ENCODE data around the gene BMPR2. TPM values are rescaled to one million over a fixed set of nuclear protein-coding genes. Genes with fewer than 3 reads are reported as not detected.

Gene BMPR2
- total RNA-seq, 6 experiments from 2014 or later, result 50.5 to 59.4 (median 56.4) TPM

GRCh38 chr2:202508686-202509085 lies 132.6 kb downstream of the BMPR2 start:
- Mint-ChIP-seq H3K4me3 (peak overlapping the region; percentile 15), H3K27me3 (ENCODE audit: insufficient read depth) (no peaks in the 10 kb centered on the region), H3K4me1 (ENCODE audit: low read depth) (peaks cover 17% of the 10 kb centered on the region), H3K27ac (peak overlapping the region; percentile 72), H3K9me3 (no peaks in the 10 kb centered on the region), H3K36me3 (ENCODE audit: low read depth) (peaks cover 8% of the 10 kb centered on the region)
- no peak for TF ChIP-seq CTCF (IDR thresholded peaks at IDR 0.05)
- peak; percentile 9 for DNase-seq

GRCh38 chr2:202510911-202511310 lies 134.8 kb downstream of the BMPR2 start:
- H3K27ac Mint-ChIP-seq, result peak overlapping the region; percentile 2; the same call in 1 of the 2 replicates
- no peak overlapping the region for H3K4me3 Mint-ChIP-seq
- no peaks in the 10 kb centered on the region for H3K27me3 Mint-ChIP-seq (ENCODE audit: insufficient read depth)
- no peak for DNase-seq
- H3K4me1 Mint-ChIP-seq (ENCODE audit: low read depth), result peaks cover 17% of the 10 kb centered on the region
- no peak for TF ChIP-seq CTCF (IDR thresholded peaks at IDR 0.05)
- no peaks in the 10 kb centered on the region for H3K9me3 Mint-ChIP-seq
- H3K36me3 Mint-ChIP-seq (ENCODE audit: low read depth), result 0 out of 2 replicates have a peak, but pooled peaks cover 5% of the 10 kb centered on the region

GRCh38 chr2:202512176-202512575 lies 136.0 kb downstream of the BMPR2 start:
- H3K9me3 Mint-ChIP-seq, result no peaks in the 10 kb centered on the region
- no peak for TF ChIP-seq CTCF (IDR thresholded peaks at IDR 0.05)
- 0 out of 2 replicates have a peak, but pooled peaks cover 5% of the 10 kb centered on the region for H3K36me3 Mint-ChIP-seq (ENCODE audit: low read depth)
- no peak for DNase-seq
- H3K4me1 Mint-ChIP-seq (ENCODE audit: low read depth), result peaks cover 17% of the 10 kb centered on the region
- no peak overlapping the region for H3K4me3 Mint-ChIP-seq
- no peaks in the 10 kb centered on the region for H3K27me3 Mint-ChIP-seq (ENCODE audit: insufficient read depth)
- H3K27ac Mint-ChIP-seq, result no peak overlapping the region

- DNase-seq, result no peak
- Mint-ChIP-seq H3K36me3 (ENCODE audit: low read depth) (peaks cover 6% of the 10 kb centered on the region), H3K4me3 (no peak overlapping the region), H3K27me3 (ENCODE audit: insufficient read depth) (no peaks in the 10 kb centered on the region), H3K4me1 (ENCODE audit: low read depth) (peaks cover 7% of the 10 kb centered on the region), H3K9me3 (no peaks in the 10 kb centered on the region), H3K27ac (no peak overlapping the region)
- TF ChIP-seq CTCF (IDR thresholded peaks at IDR 0.05), result no peak
These were observed 138.6 kb downstream of the BMPR2 start for GRCh38 chr2:202514732-202515131.

GRCh38 chr2:202519453-202519852 lies 143.3 kb downstream of the BMPR2 start:
- Mint-ChIP-seq H3K36me3 (ENCODE audit: low read depth) (peaks cover 33% of the 10 kb centered on the region), H3K9me3 (no peaks in the 10 kb centered on the region), H3K4me1 (ENCODE audit: low read depth) (0 out of 2 replicates have a peak, but pooled peaks cover 6% of the 10 kb centered on the region), H3K27me3 (ENCODE audit: insufficient read depth) (no peaks in the 10 kb centered on the region), H3K4me3 (no peak overlapping the region), H3K27ac (no peak overlapping the region)
- TF ChIP-seq CTCF (IDR thresholded peaks at IDR 0.05), result no peak
- DNase-seq, result no peak

GRCh38 chr2:202521470-202521869 lies 145.3 kb downstream of the BMPR2 start:
- H3K36me3 Mint-ChIP-seq (ENCODE audit: low read depth), result peaks cover 34% of the 10 kb centered on the region
- H3K9me3 Mint-ChIP-seq, result no peaks in the 10 kb centered on the region
- no peak for TF ChIP-seq CTCF (IDR thresholded peaks at IDR 0.05)
- no peak for DNase-seq
- H3K4me3 Mint-ChIP-seq, result no peak overlapping the region
- no peaks in the 10 kb centered on the region; the same call in 1 of the 2 replicates for H3K27me3 Mint-ChIP-seq (ENCODE audit: insufficient read depth)
- H3K4me1 Mint-ChIP-seq (ENCODE audit: low read depth), result 0 out of 2 replicates have a peak, but pooled peaks cover 6% of the 10 kb centered on the region
- no peak overlapping the region for H3K27ac Mint-ChIP-seq

Data from HFFc6 (cell line).